ENCODE measurements around the gene HAX1. TPM values are rescaled to one million over a fixed set of nuclear protein-coding genes. Genes with fewer than 3 reads are reported as not detected.

The HAX1 gene
- polyA plus RNA-seq, 4 donors: 63.2 to 131 (median 119) TPM

DNA sequence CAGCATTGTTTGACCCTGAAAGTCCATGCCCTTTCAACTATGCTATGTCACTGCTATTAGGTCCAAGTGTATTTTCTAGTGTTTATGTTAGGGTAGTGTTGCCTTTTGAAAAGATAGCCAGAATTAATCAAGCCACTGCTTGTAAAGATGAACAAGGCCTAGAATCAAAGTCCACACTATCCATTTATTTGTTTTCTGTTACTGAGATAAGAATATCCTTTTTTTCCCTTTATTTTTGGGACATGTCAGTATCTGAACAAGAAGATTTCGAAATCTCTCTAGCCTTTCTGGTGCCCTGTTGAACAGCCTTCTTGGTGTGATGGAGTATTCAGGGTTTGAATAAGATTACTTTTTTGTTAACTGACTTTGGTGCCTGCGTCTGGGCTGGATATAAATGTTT, 35.0 kb upstream of the HAX1 start:
- peaks cover 25 to 41% (median 29%) of the 10 kb centered on the region in 3 donors for H3K36me3 ChIP-seq (ENCODE audit: control insufficient read depth in 3 of 3, insufficient read depth in 2 of 3, low read depth in 1 of 3, low read length in 3 of 3)

DNA sequence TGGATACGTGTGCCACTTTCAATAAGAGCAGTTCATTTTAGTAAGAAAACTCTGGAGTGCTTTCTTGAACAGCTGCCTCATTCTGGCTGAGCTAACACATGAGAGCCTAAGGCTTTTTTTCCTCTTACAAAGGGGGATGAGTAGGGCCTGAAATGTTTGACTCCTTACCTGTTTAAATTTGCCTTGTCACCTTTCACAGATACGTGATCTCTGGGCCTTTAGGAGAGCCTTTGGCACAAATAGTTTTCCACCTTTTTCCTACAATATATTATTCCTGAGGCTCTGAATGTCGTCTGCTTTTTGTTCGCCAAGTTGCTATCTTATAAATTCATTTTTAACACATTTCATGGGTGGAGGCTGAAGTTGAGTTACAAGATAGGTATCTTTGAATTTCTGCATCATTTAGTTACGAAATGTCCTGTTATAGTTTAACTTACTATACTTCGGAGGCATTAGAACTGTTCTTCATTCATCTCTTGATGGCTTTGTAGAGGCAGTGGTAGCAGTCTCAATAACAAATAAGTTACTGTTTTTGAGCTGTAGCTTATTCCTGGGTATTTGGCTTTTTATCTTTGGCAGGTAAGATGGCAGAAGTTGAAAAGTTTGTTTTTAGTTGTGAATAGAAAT, 34.4 kb upstream of the HAX1 start:
- no peak for FAIRE-seq
- WGBS, 3 donors: 89 to 94% (median 92%) methylated on average over 6 of the region's 6 CpGs
- H3K4me3 ChIP-seq (ENCODE audit: low read depth in 1 of 3, low read length in 3 of 3): no peak overlapping the region

More for the DNA sequence above, 35.0 kb upstream of the HAX1 start:
- FAIRE-seq: no peak
- Histone ChIP-seq H3K4me3 (ENCODE audit: low read depth in 1 of 3, low read length in 3 of 3) (no peak overlapping the region), H3K9me3 (ENCODE audit: control insufficient read depth in 2 of 2, insufficient read depth in 1 of 2, low read depth in 1 of 2, low read length in 1 of 2) (no peaks in the 10 kb centered on the region), H3K4me1 (ENCODE audit: control insufficient read depth in 3 of 3, insufficient read depth in 2 of 3, low read depth in 1 of 3, low read length in 2 of 3) (no peaks in the 10 kb centered on the region), H3K27me3 (ENCODE audit: control insufficient read depth in 3 of 3, insufficient read depth in 3 of 3, low read length in 3 of 3) (no peaks in the 10 kb centered on the region), H3K27ac (ENCODE audit: low read depth in 1 of 3, low read length in 2 of 3) (no peak overlapping the region)
- 77 to 90% (median 82%) methylated on average over 2 of the region's 2 CpGs for WGBS, 3 donors
- DNase-seq: no peak

DNA sequence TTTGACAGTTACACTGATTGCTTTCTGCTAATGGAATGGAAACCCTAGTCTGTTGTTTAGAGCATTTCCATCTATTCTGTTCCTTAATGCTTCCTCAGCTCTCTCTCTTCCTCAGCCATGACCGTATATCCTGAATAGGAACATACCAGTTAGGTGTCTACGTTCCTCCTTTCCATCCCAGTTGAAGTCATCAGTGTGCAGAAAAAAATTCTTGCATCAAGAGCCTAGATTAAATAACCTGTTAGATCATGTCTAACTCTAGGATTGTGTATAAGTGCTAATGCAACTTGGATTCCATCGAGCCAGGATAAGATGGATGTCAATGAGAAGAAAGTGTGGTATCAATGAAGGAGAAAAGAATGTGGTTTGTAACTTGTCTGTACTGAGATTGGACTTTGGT, 32.9 kb upstream of the HAX1 start:
- Histone ChIP-seq H3K36me3 (ENCODE audit: control insufficient read depth in 3 of 3, insufficient read depth in 2 of 3, low read depth in 1 of 3, low read length in 3 of 3) (peaks cover 28 to 37% (median 34%) of the 10 kb centered on the region in 3 donors), H3K27me3 (ENCODE audit: control insufficient read depth in 3 of 3, insufficient read depth in 3 of 3, low read length in 3 of 3) (no peaks in the 10 kb centered on the region), H3K4me1 (ENCODE audit: control insufficient read depth in 3 of 3, insufficient read depth in 2 of 3, low read depth in 1 of 3, low read length in 2 of 3) (no peaks in the 10 kb centered on the region), H3K4me3 (ENCODE audit: low read depth in 1 of 3, low read length in 3 of 3) (no peak overlapping the region), H3K9me3 (ENCODE audit: control insufficient read depth in 2 of 2, insufficient read depth in 1 of 2, low read depth in 1 of 2, low read length in 1 of 2) (no peaks in the 10 kb centered on the region), H3K27ac (ENCODE audit: low read depth in 1 of 3, low read length in 2 of 3) (no peak overlapping the region)
- WGBS, 3 donors: 92 to 94% (median 94%) methylated on average over 3 of the region's 3 CpGs
- no peak for FAIRE-seq
- no peak for DNase-seq

More for the DNA sequence above, 34.4 kb upstream of the HAX1 start:
- Histone ChIP-seq H3K9me3 (ENCODE audit: control insufficient read depth in 2 of 2, insufficient read depth in 1 of 2, low read depth in 1 of 2, low read length in 1 of 2) (no peaks in the 10 kb centered on the region), H3K27me3 (ENCODE audit: control insufficient read depth in 3 of 3, insufficient read depth in 3 of 3, low read length in 3 of 3) (no peaks in the 10 kb centered on the region), H3K4me1 (ENCODE audit: control insufficient read depth in 3 of 3, insufficient read depth in 2 of 3, low read depth in 1 of 3, low read length in 2 of 3) (no peaks in the 10 kb centered on the region), H3K27ac (ENCODE audit: low read depth in 1 of 3, low read length in 2 of 3) (no peak overlapping the region), H3K36me3 (ENCODE audit: control insufficient read depth in 3 of 3, insufficient read depth in 2 of 3, low read depth in 1 of 3, low read length in 3 of 3) (peaks cover 23 to 36% (median 30%) of the 10 kb centered on the region in 3 donors)
- DNase-seq: no peak

DNA sequence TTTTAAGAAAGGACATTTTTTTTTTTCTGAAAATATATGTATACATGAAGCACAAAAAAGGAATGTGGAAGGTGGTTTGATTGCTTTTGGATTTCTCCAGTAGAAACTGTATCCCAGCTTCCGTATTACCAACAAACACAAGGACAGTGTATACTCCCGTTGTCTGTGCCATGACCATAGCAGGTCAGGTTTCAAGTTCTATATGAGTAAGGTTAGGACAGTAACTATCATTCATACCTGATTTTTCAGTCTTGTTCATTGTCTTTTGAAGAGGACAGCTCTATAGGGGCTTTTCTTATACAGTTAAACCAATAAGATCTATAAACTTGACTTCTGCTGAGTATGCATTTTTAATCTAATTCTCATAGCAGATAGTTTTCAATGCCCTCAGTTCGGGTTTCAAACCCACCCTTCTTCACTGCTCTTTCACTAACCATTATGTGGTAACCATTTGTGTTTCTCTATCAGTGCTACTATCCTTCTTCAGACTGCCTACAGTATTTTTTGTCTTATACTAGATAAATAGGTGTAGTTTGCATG, 32.1 kb upstream of the HAX1 start:
- WGBS, 3 donors: 88 to 92% (median 90%) methylated on average over 3 of the region's 3 CpGs
- Histone ChIP-seq H3K4me3 (ENCODE audit: low read depth in 1 of 3, low read length in 3 of 3) (no peak overlapping the region), H3K36me3 (ENCODE audit: control insufficient read depth in 3 of 3, insufficient read depth in 2 of 3, low read depth in 1 of 3, low read length in 3 of 3) (peaks cover 25 to 37% (median 27%) of the 10 kb centered on the region in 3 donors)

DNA sequence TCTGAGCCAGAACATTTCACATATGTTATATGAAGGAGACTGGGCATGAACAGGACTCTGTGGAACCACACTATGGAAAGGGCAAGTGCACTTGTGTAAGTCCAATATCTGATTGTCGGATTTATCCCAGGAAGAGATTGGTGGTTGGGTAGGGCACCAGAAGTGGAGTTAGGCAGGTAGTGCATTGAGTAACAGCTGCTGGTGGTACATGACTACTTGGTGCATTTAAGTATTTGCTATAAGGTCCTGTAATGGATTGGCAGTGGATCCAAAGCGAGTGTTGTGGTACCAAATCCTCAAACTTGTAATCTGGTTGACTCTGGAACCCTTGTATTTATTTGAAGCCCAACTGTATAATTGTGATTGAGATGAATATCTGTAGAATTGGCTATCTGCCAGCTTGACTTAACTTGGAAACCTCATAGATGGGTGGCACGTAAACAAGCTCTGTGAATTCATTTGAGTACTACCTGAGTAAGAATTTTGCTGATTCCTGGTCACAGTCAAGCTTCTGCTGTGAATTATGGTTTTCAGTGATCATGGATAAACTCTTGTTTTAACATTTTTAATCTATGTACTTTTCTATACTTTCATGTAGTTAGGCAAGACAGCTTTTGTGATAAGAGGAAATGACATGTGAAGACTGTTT, 30.6 kb upstream of the HAX1 start:
- FAIRE-seq (no peak), DNase-seq (no peak)
- no peak overlapping the region for H3K27ac ChIP-seq (ENCODE audit: low read depth in 1 of 3, low read length in 2 of 3)
- no peaks in the 10 kb centered on the region for H3K9me3 ChIP-seq (ENCODE audit: control insufficient read depth in 2 of 2, insufficient read depth in 1 of 2, low read depth in 1 of 2, low read length in 1 of 2)
- H3K36me3 ChIP-seq (ENCODE audit: control insufficient read depth in 3 of 3, insufficient read depth in 2 of 3, low read depth in 1 of 3, low read length in 3 of 3): peaks cover 22 to 35% (median 34%) of the 10 kb centered on the region in 3 donors
- 89 to 94% (median 91%) methylated on average over 3 of the region's 3 CpGs for WGBS, 3 donors
- H3K27me3 ChIP-seq (ENCODE audit: control insufficient read depth in 3 of 3, insufficient read depth in 3 of 3, low read length in 3 of 3): no peaks in the 10 kb centered on the region
- H3K4me3 ChIP-seq (ENCODE audit: low read depth in 1 of 3, low read length in 3 of 3): no peak overlapping the region
- H3K4me1 ChIP-seq (ENCODE audit: control insufficient read depth in 3 of 3, insufficient read depth in 2 of 3, low read depth in 1 of 3, low read length in 2 of 3): no peaks in the 10 kb centered on the region

More for the DNA sequence above, 32.1 kb upstream of the HAX1 start:
- Histone ChIP-seq H3K27ac (ENCODE audit: low read depth in 1 of 3, low read length in 2 of 3) (no peak overlapping the region), H3K9me3 (ENCODE audit: control insufficient read depth in 2 of 2, insufficient read depth in 1 of 2, low read depth in 1 of 2, low read length in 1 of 2) (no peaks in the 10 kb centered on the region), H3K4me1 (ENCODE audit: control insufficient read depth in 3 of 3, insufficient read depth in 2 of 3, low read depth in 1 of 3, low read length in 2 of 3) (no peaks in the 10 kb centered on the region), H3K27me3 (ENCODE audit: control insufficient read depth in 3 of 3, insufficient read depth in 3 of 3, low read length in 3 of 3) (no peaks in the 10 kb centered on the region)
- FAIRE-seq (no peak), DNase-seq (no peak)

DNA sequence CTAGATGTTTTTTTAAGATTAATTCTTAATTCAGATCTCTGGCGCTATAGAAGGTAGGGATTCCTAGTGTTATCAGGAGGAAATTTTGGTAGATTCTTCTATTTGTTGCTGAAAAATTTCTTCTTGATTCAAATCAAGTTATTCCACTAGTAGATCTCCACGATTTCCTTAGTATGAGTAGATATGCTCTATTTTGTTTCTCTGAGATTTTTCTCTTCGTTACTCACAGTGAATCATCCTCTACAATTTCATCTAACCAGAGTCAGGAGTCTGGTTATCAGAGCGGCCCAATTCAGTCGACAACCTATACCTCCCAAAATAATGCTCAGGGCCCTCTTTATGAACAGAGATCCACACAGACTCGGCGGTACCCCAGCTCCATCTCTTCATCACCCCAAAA, 18.8 kb upstream of the HAX1 start:
- peaks cover 55 to 70% (median 57%) of the 10 kb centered on the region in 3 donors for H3K36me3 ChIP-seq (ENCODE audit: control insufficient read depth in 3 of 3, insufficient read depth in 2 of 3, low read depth in 1 of 3, low read length in 3 of 3)
- H3K4me3 ChIP-seq (ENCODE audit: low read depth in 1 of 3, low read length in 3 of 3): no peak overlapping the region
- no peaks in the 10 kb centered on the region for H3K27me3 ChIP-seq (ENCODE audit: control insufficient read depth in 3 of 3, insufficient read depth in 3 of 3, low read length in 3 of 3)
- H3K9me3 ChIP-seq (ENCODE audit: control insufficient read depth in 2 of 2, insufficient read depth in 1 of 2, low read depth in 1 of 2, low read length in 1 of 2): no peaks in the 10 kb centered on the region
- 93 to 95% (median 95%) methylated on average over 7 of the region's 7 CpGs for WGBS, 3 donors
- H3K27ac ChIP-seq (ENCODE audit: low read depth in 1 of 3, low read length in 2 of 3): no peak overlapping the region
- no peak for DNase-seq
- no peaks in the 10 kb centered on the region for H3K4me1 ChIP-seq (ENCODE audit: control insufficient read depth in 3 of 3, insufficient read depth in 2 of 3, low read depth in 1 of 3, low read length in 2 of 3)
- FAIRE-seq: no peak

DNA sequence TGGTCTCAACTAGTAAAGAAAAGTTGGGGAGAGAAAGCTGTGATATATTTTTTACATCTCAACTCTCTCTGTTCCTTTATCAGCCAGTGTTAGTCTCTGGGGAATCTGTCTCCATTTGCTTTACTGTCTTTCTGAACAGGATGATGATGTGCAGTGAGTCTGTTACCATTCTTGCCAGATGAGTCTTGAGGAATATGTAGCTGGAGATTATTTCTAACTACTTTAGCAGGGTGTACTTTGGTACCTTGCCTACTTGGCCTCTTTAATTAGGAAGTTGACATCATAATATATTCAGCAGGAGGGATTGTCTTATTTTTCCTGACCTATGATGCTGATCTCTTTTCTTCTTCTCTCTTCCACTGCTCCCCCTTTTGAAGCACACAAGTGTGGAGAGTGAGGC, 15.7 kb upstream of the HAX1 start:
- H3K4me3 ChIP-seq (ENCODE audit: low read depth in 1 of 3, low read length in 3 of 3): no peak overlapping the region
- no peak overlapping the region for H3K27ac ChIP-seq (ENCODE audit: low read depth in 1 of 3, low read length in 2 of 3)
- H3K27me3 ChIP-seq (ENCODE audit: control insufficient read depth in 3 of 3, insufficient read depth in 3 of 3, low read length in 3 of 3): no peaks in the 10 kb centered on the region
- FAIRE-seq (no peak), DNase-seq (no peak)
- no peaks in the 10 kb centered on the region for H3K4me1 ChIP-seq (ENCODE audit: control insufficient read depth in 3 of 3, insufficient read depth in 2 of 3, low read depth in 1 of 3, low read length in 2 of 3)
- H3K36me3 ChIP-seq (ENCODE audit: control insufficient read depth in 3 of 3, insufficient read depth in 2 of 3, low read depth in 1 of 3, low read length in 3 of 3): peaks cover 46 to 69% (median 54%) of the 10 kb centered on the region in 3 donors
- no peaks in the 10 kb centered on the region for H3K9me3 ChIP-seq (ENCODE audit: control insufficient read depth in 2 of 2, insufficient read depth in 1 of 2, low read depth in 1 of 2, low read length in 1 of 2)

DNA sequence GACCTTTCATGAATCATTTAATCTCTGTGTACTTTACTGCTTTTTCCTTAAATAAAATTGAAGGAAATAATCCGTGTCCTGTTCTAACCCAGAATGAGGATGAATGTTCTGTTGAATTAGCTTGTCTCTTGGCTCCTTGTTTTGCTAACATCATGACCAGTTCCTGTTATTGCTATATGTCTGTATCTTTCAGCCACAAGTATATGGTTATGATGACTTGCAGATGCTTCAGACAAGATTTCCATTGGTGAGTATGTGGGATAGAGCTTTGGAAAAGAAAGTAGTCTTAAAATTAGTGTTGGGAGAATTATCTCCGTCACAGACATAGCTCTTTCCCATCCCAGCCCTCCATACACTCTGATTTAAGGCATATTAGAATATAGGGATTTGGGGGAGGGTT, 13.6 kb upstream of the HAX1 start:
- 96 to 98% (median 96%) methylated on average over 2 of the region's 2 CpGs for WGBS, 3 donors
- H3K36me3 ChIP-seq (ENCODE audit: control insufficient read depth in 3 of 3, insufficient read depth in 2 of 3, low read depth in 1 of 3, low read length in 3 of 3): peaks cover 35 to 56% (median 51%) of the 10 kb centered on the region in 3 donors
- FAIRE-seq (no peak), DNase-seq (no peak)
- no peak overlapping the region for H3K4me3 ChIP-seq (ENCODE audit: low read depth in 1 of 3, low read length in 3 of 3)
- no peaks in the 10 kb centered on the region for H3K4me1 ChIP-seq (ENCODE audit: control insufficient read depth in 3 of 3, insufficient read depth in 2 of 3, low read depth in 1 of 3, low read length in 2 of 3)
- no peak overlapping the region for H3K27ac ChIP-seq (ENCODE audit: low read depth in 1 of 3, low read length in 2 of 3)
- H3K27me3 ChIP-seq (ENCODE audit: control insufficient read depth in 3 of 3, insufficient read depth in 3 of 3, low read length in 3 of 3): no peaks in the 10 kb centered on the region
- H3K9me3 ChIP-seq (ENCODE audit: control insufficient read depth in 2 of 2, insufficient read depth in 1 of 2, low read depth in 1 of 2, low read length in 1 of 2): no peaks in the 10 kb centered on the region
